Keratinocyte (primary cell): Measurements from ENCODE around the gene BRSK2. TPM values are rescaled to one million over a fixed set of nuclear protein-coding genes. Genes with fewer than 3 reads are reported as not detected.

Experiments used
- DNase-seq: peaks from one replicate; pipeline ENCODE4 v3.0.0-alpha.2; 2011; ENCODE audit warnings: low read depth, missing footprints, low spot score
- FAIRE-seq: peaks from 2 replicates; lab custom pipeline; 2011; peaks lifted over from hg19 to GRCh38; lab: Jason Lieb, UNC
- H2AFZ ChIP-seq: 2 replicates; pipeline ENCODE4 v1.6.0; 2012; ENCODE audit warnings: low read length, control low read depth, inconsistent platforms; ENCODE audit not compliant: control insufficient read depth
- H3K27ac ChIP-seq: 2 replicates; pipeline ENCODE4 v1.5.1; 2011; ENCODE audit warnings: low read length; ENCODE audit not compliant: control insufficient read depth, insufficient read depth
- H3K27me3 ChIP-seq: 3 replicates; pipeline ENCODE4 v1.6.0; 2011; ENCODE audit warnings: low read length; ENCODE audit not compliant: control insufficient read depth, insufficient read depth; ENCODE audit errors: extremely low read depth
- H3K36me3 ChIP-seq, 2 experiments: 2 replicates in 1 of 2; 3 replicates in 1 of 2; pipeline ENCODE4 v1.5.1; 2011; ENCODE audit warnings: low read length in 2 of 2, mild to moderate bottlenecking in 1 of 2; ENCODE audit not compliant: control insufficient read depth in 2 of 2, insufficient read depth in 2 of 2; ENCODE audit errors: extremely low read depth in 1 of 2
- H3K4me1 ChIP-seq: 3 replicates; pipeline ENCODE4 v1.5.1; 2011; ENCODE audit warnings: low read length; ENCODE audit not compliant: control insufficient read depth, insufficient read depth; ENCODE audit errors: extremely low read depth
- H3K4me2 ChIP-seq: 3 replicates; pipeline ENCODE4 v1.6.0; 2011; ENCODE audit warnings: low read depth, low read length; ENCODE audit not compliant: control insufficient read depth, insufficient read depth; ENCODE audit errors: extremely low read depth
- H3K4me3 ChIP-seq, 3 experiments: fragments of 200-600 bp in 1 of 3; sonication (generic) in 1 of 3; 2 replicates in 2 of 3; 3 replicates in 1 of 3; pipeline ENCODE4 v1.5.1; 2011 to 2016; ENCODE audit warnings: low read length in 3 of 3, mild to moderate bottlenecking in 3 of 3, control low read depth in 2 of 3, inconsistent platforms in 1 of 3, low read depth in 1 of 3, mixed read lengths in 1 of 3, mixed run types in 1 of 3, moderate library complexity in 1 of 3; ENCODE audit not compliant: control insufficient read depth in 2 of 3, insufficient read depth in 2 of 3; ENCODE audit errors: extremely low read depth in 1 of 3
- H3K79me2 ChIP-seq: 2 replicates; pipeline ENCODE4 v1.6.0; 2012; ENCODE audit warnings: low read length; ENCODE audit not compliant: control insufficient read depth, insufficient read depth
- H3K9ac ChIP-seq: 3 replicates; pipeline ENCODE4 v1.6.0; 2011; ENCODE audit warnings: low read length; ENCODE audit not compliant: control insufficient read depth, insufficient read depth; ENCODE audit errors: extremely low read depth
- H3K9me1 ChIP-seq: 3 replicates; pipeline ENCODE4 v1.6.0; 2011; ENCODE audit warnings: low read length; ENCODE audit not compliant: control insufficient read depth, insufficient read depth; ENCODE audit errors: extremely low read depth
- H3K9me3 ChIP-seq: 2 replicates; pipeline ENCODE4 v1.5.1; 2012; ENCODE audit warnings: low read depth, low read length; ENCODE audit not compliant: control insufficient read depth
- H4K20me1 ChIP-seq: 3 replicates; pipeline ENCODE4 v1.6.0; 2011; ENCODE audit warnings: low read length; ENCODE audit not compliant: control insufficient read depth, insufficient read depth; ENCODE audit errors: extremely low read depth
- CTCF ChIP-seq, 3 experiments: IDR thresholded peaks in 1 of 3; conservative IDR thresholded peaks in 1 of 3; optimal IDR thresholded peaks in 1 of 3; 2 replicates in 2 of 3; 3 replicates in 1 of 3; pipeline versions ENCODE3 to v1.5.1; 2011; ENCODE audit warnings: low read length in 3 of 3, mild to moderate bottlenecking in 3 of 3, moderate library complexity in 2 of 3, control low read depth in 1 of 3, inconsistent platforms in 1 of 3; ENCODE audit not compliant: insufficient read depth in 2 of 3; ENCODE audit errors: extremely low read depth in 1 of 3
- EZH2 ChIP-seq: IDR thresholded peaks from one replicate; pipeline ENCODE4 v1.6.1; 2012; ENCODE audit warnings: inconsistent platforms, mild to moderate bottlenecking, low read length, moderate library complexity
- dilution Hi-C: fragments of 300-500 bp; cut with MboI; formaldehyde crosslinking; loops from one replicate; pipeline ENCODE4 v1.7.0; 2020; ENCODE audit warnings: low sequenced_read_pairs; ENCODE audit not compliant: extremely low pct_ligation_motif_present
- polyA plus RNA-seq, 5 experiments: library from polyadenylated mRNA; depleted of rRNA in 3 of 5; stranded (reverse) in 3 of 5; stranded (forward) in 1 of 5; unstranded in 1 of 5; fragments of >200 nt; gene quantifications; 1 replicate in 1 of 5; 2 replicates in 3 of 5; 3 replicates in 1 of 5; pipeline versions ENCODE4 v1.2.1 to v1.2.3, GENCODE V29; 2011 to 2012; ENCODE audit warnings: missing spikeins in 2 of 5, low read depth in 1 of 5, low replicate concordance in 1 of 5

Gene BRSK2
- polyA plus RNA-seq, 1 donor (not counting 4 experiments of a cell fraction or from before 2014, with no cell fraction given): 0.09 TPM

GRCh38 chr11:1395773-1396374, 6.1 kb downstream of the BRSK2 start:
- H3K79me2 ChIP-seq: no peaks in the 10 kb centered on the region
- H4K20me1 ChIP-seq: peaks cover 5% of the 10 kb centered on the region
- H2AFZ ChIP-seq: no peak overlapping the region
- dilution Hi-C loops: no loop called here
- H3K4me2 ChIP-seq: no peak overlapping the region
- no peaks in the 10 kb centered on the region for H3K9me3 ChIP-seq
- no peak overlapping the region for H3K9ac ChIP-seq
- H3K27me3 ChIP-seq: peaks cover 21% of the 10 kb centered on the region
- H3K4me3 ChIP-seq: no peak overlapping the region
- no peaks in the 10 kb centered on the region for H3K9me1 ChIP-seq
- no peaks in the 10 kb centered on the region for H3K36me3 ChIP-seq
- no peak overlapping the region for H3K27ac ChIP-seq
- H3K4me1 ChIP-seq: no peaks in the 10 kb centered on the region
- DNase-seq (no peak), FAIRE-seq (no peak)
- no peak for TF ChIP-seq CTCF (optimal IDR thresholded peaks at IDR 0.05 in 1 of 3, IDR thresholded peaks at IDR 0.05 in 1 of 3, conservative IDR thresholded peaks at IDR 0.05 in 1 of 3; ENCODE audit: extremely low read depth in 1 of 3, insufficient read depth in 2 of 3, low read length in 3 of 3)

DNA sequence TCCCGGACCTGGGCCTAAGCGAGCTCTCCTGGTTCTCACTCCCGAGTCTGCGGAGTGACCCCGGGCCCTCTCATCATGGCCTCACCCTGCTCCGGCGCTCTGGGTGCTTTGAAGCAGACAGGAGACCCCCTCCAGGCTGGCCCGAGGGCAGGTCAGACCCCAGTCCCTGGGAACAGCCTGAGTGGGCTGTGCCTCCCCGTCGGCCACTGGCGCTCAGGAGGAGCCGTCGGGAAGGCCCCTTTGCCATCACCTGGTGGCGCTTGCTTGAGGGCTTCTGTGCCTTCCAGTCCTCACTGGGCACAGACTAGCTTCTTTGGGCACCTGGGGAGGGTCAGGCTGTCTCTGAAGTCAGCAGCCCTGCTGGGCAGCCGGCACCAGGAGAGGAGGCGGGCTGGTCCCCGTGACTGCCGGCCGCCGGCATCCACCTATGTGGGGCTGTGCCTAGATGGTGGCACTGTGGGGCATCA, 6.7 kb downstream of the BRSK2 start:
- H3K4me2 ChIP-seq: no peak overlapping the region
- H3K79me2 ChIP-seq: no peaks in the 10 kb centered on the region
- H3K27ac ChIP-seq: no peak overlapping the region
- no peak for TF ChIP-seq EZH2
- TF ChIP-seq CTCF (optimal IDR thresholded peaks at IDR 0.05 in 1 of 3, IDR thresholded peaks at IDR 0.05 in 1 of 3, conservative IDR thresholded peaks at IDR 0.05 in 1 of 3; ENCODE audit: extremely low read depth in 1 of 3, insufficient read depth in 2 of 3, low read length in 3 of 3): no peak
- no peaks in the 10 kb centered on the region for H3K9me3 ChIP-seq
- no peak for DNase-seq
- no peak overlapping the region for H3K4me3 ChIP-seq
- dilution Hi-C loops: no loop called here
- H3K9me1 ChIP-seq: no peaks in the 10 kb centered on the region
- no peak overlapping the region for H3K9ac ChIP-seq
- FAIRE-seq: no peak
- no peaks in the 10 kb centered on the region for H3K4me1 ChIP-seq
- peaks cover under 1% of the 10 kb centered on the region for H4K20me1 ChIP-seq
- no peaks in the 10 kb centered on the region for H3K36me3 ChIP-seq
- peaks cover 16% of the 10 kb centered on the region for H3K27me3 ChIP-seq
- no peak overlapping the region for H2AFZ ChIP-seq
